SK-N-SH (cell line): ENCODE data around the gene WDR5B. TPM values are rescaled to one million over a fixed set of nuclear protein-coding genes. Genes with fewer than 3 reads are reported as not detected.

Experiments
- CTCF ChIA-PET: fragments of 300-600, 350-600 bp; formaldehyde crosslinking; extraction: SDS; loops from one replicate; lab custom pipeline; 2021; lab: Yijun Ruan, JAX
- POLR2A ChIA-PET: fragments of 350-600 bp; sonication (Branson Sonifier 250); formaldehyde crosslinking; extraction: SDS; loops from one replicate; lab custom pipeline; 2020; ENCODE audit warnings: antibody characterized with exemption, inconsistent platforms; lab: Yijun Ruan, JAX
- DNase-seq: peaks from one replicate; pipeline ENCODE4 v3.0.0; 2012
- H2AFZ ChIP-seq: fragments of 200-600 bp; sonication (generic); 2 replicates; pipeline ENCODE4 v1.8.1; 2016; ENCODE audit warnings: antibody characterized with exemption, mild to moderate bottlenecking, low read depth
- H3F3A ChIP-seq: fragments of 200-600 bp; sonication (generic); replicated peaks from 2 replicates; pipeline ENCODE3; 2016; ENCODE audit warnings: antibody characterized with exemption, mild to moderate bottlenecking; ENCODE audit not compliant: insufficient read depth
- H3K27ac ChIP-seq, 2 experiments: fragments of 200-500 bp in 1 of 2; fragments of 200-600 bp in 1 of 2; sonication (Bioruptor generic) in 1 of 2; sonication (generic), shearing (Covaris generic) in 1 of 2; 2 replicates each; pipeline versions ENCODE4 v1.5.1 to v1.6.1; 2014 to 2016; ENCODE audit warnings: low read depth in 2 of 2, inconsistent platforms in 1 of 2, low read length in 1 of 2, mild to moderate bottlenecking in 1 of 2, mixed read lengths in 1 of 2
- H3K27me3 ChIP-seq: fragments of 200-600 bp; sonication (generic), shearing (Covaris generic); 2 replicates; pipeline ENCODE4 v1.6.1; 2016; ENCODE audit warnings: mixed run types; ENCODE audit not compliant: insufficient read depth
- H3K36me3 ChIP-seq, 2 experiments: fragments of 200-500 bp in 1 of 2; fragments of 200-600 bp in 1 of 2; sonication (Bioruptor generic) in 1 of 2; sonication (generic) in 1 of 2; replicated peaks in 1 of 2; 2 replicates each; pipeline versions ENCODE3 to v1.5.1; 2014 to 2016; ENCODE audit warnings: low read length in 1 of 2, mild to moderate bottlenecking in 1 of 2; ENCODE audit not compliant: insufficient read depth in 2 of 2, control insufficient read depth in 1 of 2
- H3K4me1 ChIP-seq, 2 experiments: fragments of 200-500 bp in 1 of 2; fragments of 200-600 bp in 1 of 2; sonication (Bioruptor generic) in 1 of 2; sonication (generic), shearing (Covaris generic) in 1 of 2; 2 replicates each; pipeline versions ENCODE4 v1.5.1 to v1.6.1; 2014 to 2016; ENCODE audit warnings: low read depth in 1 of 2, low read length in 1 of 2, mixed run types in 1 of 2; ENCODE audit not compliant: insufficient read depth in 2 of 2, control insufficient read depth in 1 of 2
- H3K4me2 ChIP-seq: fragments of 200-600 bp; sonication (generic), shearing (Covaris generic); 2 replicates; pipeline ENCODE4 v1.6.1; 2017; ENCODE audit warnings: mixed run types
- H3K4me3 ChIP-seq, 2 experiments: fragments of 200-500 bp in 1 of 2; fragments of 200-600 bp in 1 of 2; sonication (Bioruptor generic) in 1 of 2; sonication (generic), shearing (Covaris generic) in 1 of 2; 2 replicates each; pipeline versions ENCODE4 v1.5.1 to v1.8.1; 2014 to 2016; ENCODE audit warnings: low read depth in 2 of 2, inconsistent platforms in 1 of 2, low read length in 1 of 2, mild to moderate bottlenecking in 1 of 2, mixed read lengths in 1 of 2, moderate library complexity in 1 of 2
- H3K79me2 ChIP-seq: fragments of 200-600 bp; sonication (generic); 2 replicates; pipeline ENCODE4 v1.8.1; 2017; ENCODE audit warnings: mild to moderate bottlenecking; ENCODE audit not compliant: insufficient read depth
- H3K9ac ChIP-seq: fragments of 200-600 bp; sonication (generic); 2 replicates; pipeline ENCODE4 v1.6.1; 2017; ENCODE audit warnings: mixed run types
- H3K9me2 ChIP-seq: fragments of 200-600 bp; sonication (generic); 2 replicates; pipeline ENCODE4 v1.6.1; 2017; ENCODE audit warnings: mixed run types
- H3K9me3 ChIP-seq: fragments of 200-600 bp; sonication (generic); 2 replicates; pipeline ENCODE4 v1.6.1; 2017; ENCODE audit warnings: mixed run types, mild to moderate bottlenecking, moderate library complexity
- H4K20me1 ChIP-seq: fragments of 200-600 bp; sonication (generic); 2 replicates; pipeline ENCODE4 v1.6.1; 2017; ENCODE audit warnings: mild to moderate bottlenecking, mixed run types; ENCODE audit not compliant: insufficient read depth
- CHD2 ChIP-seq: fragments of 150-350 bp; IDR thresholded peaks from 2 replicates; pipeline ENCODE4 v1.6.1; 2018; ENCODE audit warnings: low read length; ENCODE audit not compliant: partially characterized antibody
- CTCF ChIP-seq: fragments of 200-600 bp; sonication (generic); IDR thresholded peaks from 2 replicates; pipeline ENCODE4 v1.6.1; 2017; ENCODE audit warnings: antibody characterized with exemption, mild to moderate bottlenecking, moderate library complexity
- ELF1 ChIP-seq: IDR thresholded peaks from 2 replicates; pipeline ENCODE4 v1.4.0; 2012
- EP300 ChIP-seq, 2 experiments: IDR thresholded peaks; 2 replicates each; pipeline versions ENCODE4 v1.4.0 to v1.6.1; 2012; ENCODE audit warnings: borderline replicate concordance in 1 of 2, low read depth in 1 of 2, low read length in 1 of 2
- EZH2phosphoT487 ChIP-seq: fragments of 200-600 bp; sonication (generic); IDR thresholded peaks from 2 replicates; pipeline ENCODE4 v1.6.1; 2017; ENCODE audit warnings: low read depth, mixed run types, mild to moderate bottlenecking, antibody characterized with exemption, moderate library complexity, borderline replicate concordance
- FOSL2 ChIP-seq: IDR thresholded peaks from 2 replicates; pipeline ENCODE4 v1.4.0; 2012; ENCODE audit warnings: low read depth, mild to moderate bottlenecking, moderate library complexity, borderline replicate concordance
- FOXM1 ChIP-seq: IDR thresholded peaks from 2 replicates; pipeline ENCODE4 v1.4.0; 2012; ENCODE audit warnings: low read depth, mild to moderate bottlenecking
- GATA2 ChIP-seq: sonication (generic); formaldehyde crosslinking; IDR thresholded peaks from 2 replicates; pipeline ENCODE4 v1.5.0; 2020; ENCODE audit warnings: mild to moderate bottlenecking, missing genetic modification reagents
- MEF2A ChIP-seq: IDR thresholded peaks from 2 replicates; pipeline ENCODE4 v1.4.0; 2012; ENCODE audit warnings: low read depth, borderline replicate concordance
- NFIC ChIP-seq: IDR thresholded peaks from 2 replicates; pipeline ENCODE4 v1.4.0; 2012; ENCODE audit warnings: borderline replicate concordance
- PBX3 ChIP-seq: IDR thresholded peaks from 2 replicates; pipeline ENCODE4; 2012
- RAD21 ChIP-seq: IDR thresholded peaks from 2 replicates; pipeline ENCODE4 v1.6.1; 2012; ENCODE audit warnings: mild to moderate bottlenecking, low read length
- RCOR1 ChIP-seq: fragments of 150-350 bp; IDR thresholded peaks from 2 replicates; pipeline ENCODE4 v1.6.1; 2017; ENCODE audit warnings: antibody characterized with exemption, low read length
- REST ChIP-seq: IDR thresholded peaks from 2 replicates; pipeline ENCODE4 v1.6.1; 2012; ENCODE audit warnings: mild to moderate bottlenecking, low read depth, low read length, moderate library complexity
- RXRA ChIP-seq: IDR thresholded peaks from 2 replicates; pipeline ENCODE4 v1.4.0; 2012; ENCODE audit warnings: low read depth, mild to moderate bottlenecking, borderline replicate concordance
- SIN3A ChIP-seq: IDR thresholded peaks from 2 replicates; pipeline ENCODE4 v1.6.1; 2012; ENCODE audit warnings: low read depth, mild to moderate bottlenecking, low read length, moderate library complexity, borderline replicate concordance
- TCF12 ChIP-seq: IDR thresholded peaks from 2 replicates; pipeline ENCODE4 v1.4.0; 2012
- TEAD4 ChIP-seq: IDR thresholded peaks from 2 replicates; pipeline ENCODE4 v1.4.0; 2012; ENCODE audit warnings: mild to moderate bottlenecking, borderline replicate concordance; ENCODE audit not compliant: insufficient read depth
- USF2 ChIP-seq: fragments of 150-350 bp; IDR thresholded peaks from 2 replicates; pipeline ENCODE4 v1.6.1; 2017; ENCODE audit warnings: antibody characterized with exemption, low read length, low read depth, borderline replicate concordance
- ZBTB33 ChIP-seq: IDR thresholded peaks from 2 replicates; pipeline ENCODE4 v1.4.0; 2012; ENCODE audit warnings: low read depth, borderline replicate concordance
- WGBS: methylation state at CpG from one replicate; pipeline ENCODE4 v1.1.6; 2017; ENCODE audit warnings: low lambda C conversion rate; 5-methylcytosine and 5-hydroxymethylcytosine counted together
- polyA plus RNA-seq, 3 experiments: library from polyadenylated mRNA; depleted of rRNA; stranded (reverse); fragments of >200 nt; gene quantifications; 2 replicates each; pipeline ENCODE4 v1.2.3, GENCODE V29; 2012

WDR5B gene
- polyA plus RNA-seq, 1 of the 3 experiments (the other 2 are of a cell fraction) = 2.2 TPM

GRCh38 chr3:122365073-122365472 lies 50.8 kb downstream of the WDR5B start:
- Histone ChIP-seq H3K27me3 (no peaks in the 10 kb centered on the region), H3K4me1 (no peaks in the 10 kb centered on the region), H4K20me1 (no peaks in the 10 kb centered on the region), H3K79me2 (no peaks in the 10 kb centered on the region), H3K36me3 (peaks cover 37 to 65% of the 10 kb centered on the region in 2 experiments), H2AFZ (no peak overlapping the region), H3K4me2 (no peak overlapping the region), H3K9me3 (no peaks in the 10 kb centered on the region), H3K9ac (no peak overlapping the region), H3K27ac (no peak overlapping the region), H3F3A (peaks cover 7% of the 10 kb centered on the region), H3K4me3 (no peak overlapping the region), H3K9me2 (no peaks in the 10 kb centered on the region)
- no peak for TF ChIP-seq ZBTB33
- TF ChIP-seq CHD2 = no peak
- no peak for TF ChIP-seq RXRA
- no peak for TF ChIP-seq SIN3A
- TF ChIP-seq MEF2A = no peak
- TF ChIP-seq TCF12 = no peak
- no peak for TF ChIP-seq EP300 (IDR thresholded peaks at IDR 0.05; ENCODE audit: borderline replicate concordance in 1 of 2, low read depth in 1 of 2, low read length in 1 of 2)
- no peak for TF ChIP-seq FOXM1
- TF ChIP-seq NFIC = no peak
- no peak for TF ChIP-seq CTCF
- no peak for TF ChIP-seq RCOR1
- no peak for TF ChIP-seq USF2
- no peak for TF ChIP-seq RAD21
- no peak for DNase-seq
- WGBS = 95% methylated on average over 1 of the region's 1 CpG
- ChIA-PET POLR2A (no interaction called here), CTCF (interaction anchor here (1.7 kb wide), 1 partner anchor 11 kb away, joined by 3 read pairs; no protein-coding TSS in a partner anchor)

GRCh38 chr3:122364490-122364889 lies 51.4 kb downstream of the WDR5B start:
- no peaks in the 10 kb centered on the region for H3K27me3 ChIP-seq
- no peak overlapping the region for H2AFZ ChIP-seq
- POLR2A ChIA-PET = no interaction called here
- DNase-seq = no peak
- no peaks in the 10 kb centered on the region for H4K20me1 ChIP-seq
- no peak overlapping the region for H3K4me3 ChIP-seq
- CTCF ChIA-PET = interaction anchor here (1.7 kb wide), 1 partner anchor 11 kb away, joined by 3 read pairs; no protein-coding TSS in a partner anchor
- no peak overlapping the region for H3K9ac ChIP-seq
- H3K4me1 ChIP-seq = no peaks in the 10 kb centered on the region
- peaks cover 37 to 66% of the 10 kb centered on the region in 2 experiments for H3K36me3 ChIP-seq
- no peaks in the 10 kb centered on the region for H3K9me3 ChIP-seq
- H3K4me2 ChIP-seq = no peak overlapping the region
- H3K79me2 ChIP-seq = no peaks in the 10 kb centered on the region
- H3F3A ChIP-seq = peaks cover 7% of the 10 kb centered on the region
- 96% methylated on average over 2 of the region's 2 CpGs for WGBS
- H3K27ac ChIP-seq = no peak overlapping the region
- no peaks in the 10 kb centered on the region for H3K9me2 ChIP-seq
- no peak for TF ChIP-seq RAD21
- TF ChIP-seq MEF2A = no peak
- TF ChIP-seq PBX3 = no peak
- TF ChIP-seq TEAD4 = no peak
- TF ChIP-seq GATA2 (CRISPR knock-in tag) = no peak
- no peak for TF ChIP-seq REST
- no peak for TF ChIP-seq RCOR1
- TF ChIP-seq EZH2phosphoT487 = no peak
- TF ChIP-seq ELF1 = no peak
- no peak for TF ChIP-seq FOSL2
